OCI-LY3 (cell line): ENCODE results near the gene CXCR2.

Experiments
- H2AFZ ChIP-seq: fragments of 200-600, 300-600 bp; shearing (Covaris generic); 2 replicates; pipeline ENCODE4 v1.6.0; 2014; ENCODE audit warnings: antibody characterized with exemption, low read depth, low read length
- H3K27ac ChIP-seq: fragments of 200-600, 300-600 bp; sonication (generic); 2 replicates; pipeline ENCODE4 v1.5.1; 2014; ENCODE audit warnings: mild to moderate bottlenecking, low read length, moderate library complexity, mixed read lengths
- H3K27me3 ChIP-seq: fragments of 200-600, 300-600 bp; sonication (generic); 2 replicates; pipeline ENCODE4 v1.6.1; 2014; ENCODE audit warnings: low read depth, low read length, mixed read lengths
- H3K36me3 ChIP-seq: fragments of 200-600, 300-600 bp; sonication (generic); replicated peaks from 2 replicates; pipeline ENCODE3; 2014; ENCODE audit warnings: low read depth, low read length, mixed read lengths
- H3K4me1 ChIP-seq: fragments of 300-600, 200-600 bp; sonication (generic); 2 replicates; pipeline ENCODE4 v1.6.1; 2014; ENCODE audit warnings: low read length, mixed read lengths
- H3K4me2 ChIP-seq: fragments of 200-600, 300-600 bp; sonication (generic); 2 replicates; pipeline ENCODE4 v1.6.1; 2014; ENCODE audit warnings: low read length, mixed read lengths
- H3K4me3 ChIP-seq: fragments of 300-600, 200-600 bp; sonication (generic); 2 replicates; pipeline ENCODE4 v1.5.1; 2014; ENCODE audit warnings: antibody characterized with exemption, mild to moderate bottlenecking, low read length, moderate library complexity
- H3K79me2 ChIP-seq: fragments of 300-600, 200-600 bp; shearing (Covaris generic); 2 replicates; pipeline ENCODE4 v1.6.1; 2014; ENCODE audit warnings: mild to moderate bottlenecking, low read length, mixed read lengths
- H3K9ac ChIP-seq: fragments of 300-600, 200-600 bp; shearing (Covaris generic); 2 replicates; pipeline ENCODE4 v1.6.0; 2014; ENCODE audit warnings: mild to moderate bottlenecking, low read length, moderate library complexity
- H3K9me3 ChIP-seq: fragments of 200-600, 300-600 bp; shearing (Covaris generic); 2 replicates; pipeline ENCODE4 v1.6.1; 2014; ENCODE audit warnings: low read length, mixed read lengths; ENCODE audit not compliant: insufficient read depth
- H4K20me1 ChIP-seq: fragments of 200-600, 300-600 bp; sonication (generic); 2 replicates; pipeline ENCODE4 v1.6.1; 2016; ENCODE audit warnings: low read length, mixed read lengths; ENCODE audit not compliant: insufficient read depth
- CTCF ChIP-seq: fragments of 200-600, 300-600 bp; sonication (generic); IDR thresholded peaks from 2 replicates; pipeline ENCODE4 v1.5.1; 2014; ENCODE audit warnings: antibody characterized with exemption, low read length, low read depth
- EZH2phosphoT487 ChIP-seq: fragments of 200-600 bp; shearing (Covaris generic); IDR thresholded peaks from 2 replicates; pipeline ENCODE4 v1.6.1; 2018; ENCODE audit warnings: antibody characterized with exemption, mixed run types, low read depth

The CXCR2 gene

GRCh38 chr2:218125095-218125494, 733 bp upstream of the CXCR2 start:
- Histone ChIP-seq H3K27me3 (no peaks in the 10 kb centered on the region), H3K4me2 (peak overlapping the region; percentile 58), H2AFZ (peak overlapping the region; percentile 77), H3K4me3 (peak overlapping the region; percentile 60), H3K36me3 (no peaks in the 10 kb centered on the region), H3K79me2 (no peaks in the 10 kb centered on the region), H3K9ac (no peak overlapping the region), H3K9me3 (no peaks in the 10 kb centered on the region), H3K4me1 (peaks cover 12% of the 10 kb centered on the region), H3K27ac (no peak overlapping the region), H4K20me1 (no peaks in the 10 kb centered on the region)
- TF ChIP-seq EZH2phosphoT487 (no peak), CTCF (no peak)

GRCh38 chr2:218127929-218128455, 2.2 kb downstream of the CXCR2 start:
- H2AFZ ChIP-seq: no peak overlapping the region
- no peak overlapping the region for H3K9ac ChIP-seq
- no peak overlapping the region for H3K4me2 ChIP-seq
- H3K36me3 ChIP-seq: no peaks in the 10 kb centered on the region
- H4K20me1 ChIP-seq: no peaks in the 10 kb centered on the region
- H3K4me1 ChIP-seq: peaks cover 12% of the 10 kb centered on the region
- TF ChIP-seq EZH2phosphoT487 (no peak), CTCF (no peak)
- H3K27ac ChIP-seq: no peak overlapping the region
- H3K27me3 ChIP-seq: no peaks in the 10 kb centered on the region
- no peak overlapping the region for H3K4me3 ChIP-seq
- no peaks in the 10 kb centered on the region for H3K79me2 ChIP-seq
- H3K9me3 ChIP-seq: no peaks in the 10 kb centered on the region

- no peak overlapping the region for H3K9ac ChIP-seq
- no peak overlapping the region for H2AFZ ChIP-seq
- no peak overlapping the region for H3K4me3 ChIP-seq
- no peaks in the 10 kb centered on the region for H3K79me2 ChIP-seq
- no peak overlapping the region for H3K4me2 ChIP-seq
- H3K4me1 ChIP-seq: peaks cover 12% of the 10 kb centered on the region
- H3K9me3 ChIP-seq: no peaks in the 10 kb centered on the region
- H4K20me1 ChIP-seq: no peaks in the 10 kb centered on the region
- no peak for TF ChIP-seq CTCF
- no peak for TF ChIP-seq EZH2phosphoT487
- no peaks in the 10 kb centered on the region for H3K36me3 ChIP-seq
- H3K27me3 ChIP-seq: no peaks in the 10 kb centered on the region
- H3K27ac ChIP-seq: no peak overlapping the region
Observed at GRCh38 chr2:218128781-218129457, 3.1 kb downstream of the CXCR2 start.

- Histone ChIP-seq H3K4me2 (no peak overlapping the region), H3K79me2 (no peaks in the 10 kb centered on the region), H3K27me3 (no peaks in the 10 kb centered on the region), H3K4me1 (peaks cover 12% of the 10 kb centered on the region), H3K27ac (no peak overlapping the region), H3K9ac (no peak overlapping the region), H2AFZ (no peak overlapping the region), H3K4me3 (no peak overlapping the region), H3K36me3 (no peaks in the 10 kb centered on the region), H3K9me3 (no peaks in the 10 kb centered on the region), H4K20me1 (no peaks in the 10 kb centered on the region)
- TF ChIP-seq EZH2phosphoT487 (no peak), CTCF (no peak)
Observed at GRCh38 chr2:218129458-218130135, 3.8 kb downstream of the CXCR2 start.
